ENCODE results near the gene ACSS1.

GRCh38 chr20:25019381-25020155 lies 38.4 kb downstream of the ACSS1 start:
- TF ChIP-seq POLR2A (IDR thresholded peaks at IDR 0.05; ENCODE audit: low read length) (no peak), GATA1 (IDR thresholded peaks at IDR 0.05; ENCODE audit: low read depth, low read length) (no peak)

Data from erythroblast (primary cell).